ENCODE data around the gene PIAS1.

PIAS1 gene

GRCh38 chr15:68085052-68085451, 30.9 kb downstream of the PIAS1 start:
- no peak for DNase-seq (ENCODE audit: low read depth, low spot score)
- Histone ChIP-seq H3K4me1 (ENCODE audit: control insufficient read depth, insufficient read depth, low read length) (no peaks in the 10 kb centered on the region), H3K9me3 (ENCODE audit: control insufficient read depth, insufficient read depth, low read length) (no peaks in the 10 kb centered on the region), H3K4me3 (ENCODE audit: low read length) (no peak overlapping the region), H3K36me3 (ENCODE audit: control insufficient read depth, insufficient read depth, low read length) (no peaks in the 10 kb centered on the region), H3K27ac (ENCODE audit: low read length) (no peak overlapping the region), H3K27me3 (ENCODE audit: control insufficient read depth, insufficient read depth, low read length) (no peaks in the 10 kb centered on the region)
- no CpG with 5 or more reads among the region's 1 CpG for WGBS (ENCODE audit: insufficient coverage, insufficient read length)

- Histone ChIP-seq H3K27ac (ENCODE audit: low read length) (no peak overlapping the region), H3K4me1 (ENCODE audit: control insufficient read depth, insufficient read depth, low read length) (no peaks in the 10 kb centered on the region), H3K27me3 (ENCODE audit: control insufficient read depth, insufficient read depth, low read length) (no peaks in the 10 kb centered on the region), H3K4me3 (ENCODE audit: low read length) (no peak overlapping the region), H3K36me3 (ENCODE audit: control insufficient read depth, insufficient read depth, low read length) (no peaks in the 10 kb centered on the region), H3K9me3 (ENCODE audit: control insufficient read depth, insufficient read depth, low read length) (no peaks in the 10 kb centered on the region)
- DNase-seq (ENCODE audit: low read depth, low spot score) = no peak
- WGBS (ENCODE audit: insufficient coverage, insufficient read length) = no CpG with 5 or more reads among the region's 3 CpGs
These were observed 37.6 kb downstream of the PIAS1 start for GRCh38 chr15:68091743-68092142.

GRCh38 chr15:68096099-68096498, 42.0 kb downstream of the PIAS1 start:
- Histone ChIP-seq H3K36me3 (ENCODE audit: control insufficient read depth, insufficient read depth, low read length) (no peaks in the 10 kb centered on the region), H3K9me3 (ENCODE audit: control insufficient read depth, insufficient read depth, low read length) (no peaks in the 10 kb centered on the region), H3K27me3 (ENCODE audit: control insufficient read depth, insufficient read depth, low read length) (no peaks in the 10 kb centered on the region), H3K27ac (ENCODE audit: low read length) (no peak overlapping the region), H3K4me3 (ENCODE audit: low read length) (no peak overlapping the region), H3K4me1 (ENCODE audit: control insufficient read depth, insufficient read depth, low read length) (no peaks in the 10 kb centered on the region)
- no peak for DNase-seq (ENCODE audit: low read depth, low spot score)
- WGBS (ENCODE audit: insufficient coverage, insufficient read length) = no CpG with 5 or more reads among the region's 1 CpG

- Histone ChIP-seq H3K27ac (ENCODE audit: low read length) (no peak overlapping the region), H3K27me3 (ENCODE audit: control insufficient read depth, insufficient read depth, low read length) (no peaks in the 10 kb centered on the region), H3K4me1 (ENCODE audit: control insufficient read depth, insufficient read depth, low read length) (no peaks in the 10 kb centered on the region), H3K9me3 (ENCODE audit: control insufficient read depth, insufficient read depth, low read length) (no peaks in the 10 kb centered on the region), H3K36me3 (ENCODE audit: control insufficient read depth, insufficient read depth, low read length) (no peaks in the 10 kb centered on the region), H3K4me3 (ENCODE audit: low read length) (no peak overlapping the region)
- DNase-seq (ENCODE audit: low read depth, low spot score) = no peak
These were observed 42.9 kb downstream of the PIAS1 start for GRCh38 chr15:68097029-68097428.

- Histone ChIP-seq H3K27me3 (ENCODE audit: control insufficient read depth, insufficient read depth, low read length) (no peaks in the 10 kb centered on the region), H3K36me3 (ENCODE audit: control insufficient read depth, insufficient read depth, low read length) (no peaks in the 10 kb centered on the region), H3K4me3 (ENCODE audit: low read length) (no peak overlapping the region), H3K4me1 (ENCODE audit: control insufficient read depth, insufficient read depth, low read length) (no peaks in the 10 kb centered on the region), H3K9me3 (ENCODE audit: control insufficient read depth, insufficient read depth, low read length) (no peaks in the 10 kb centered on the region), H3K27ac (ENCODE audit: low read length) (no peak overlapping the region)
- DNase-seq (ENCODE audit: low read depth, low spot score) = no peak
- WGBS (ENCODE audit: insufficient coverage, insufficient read length) = no CpG with 5 or more reads among the region's 1 CpG
These were observed 44.4 kb downstream of the PIAS1 start for GRCh38 chr15:68098465-68098864.

GRCh38 chr15:68100194-68100593, 46.1 kb downstream of the PIAS1 start:
- H3K9me3 ChIP-seq (ENCODE audit: control insufficient read depth, insufficient read depth, low read length) = no peaks in the 10 kb centered on the region
- WGBS (ENCODE audit: insufficient coverage, insufficient read length) = no CpG with 5 or more reads among the region's 2 CpGs
- no peak overlapping the region for H3K4me3 ChIP-seq (ENCODE audit: low read length)
- H3K4me1 ChIP-seq (ENCODE audit: control insufficient read depth, insufficient read depth, low read length) = no peaks in the 10 kb centered on the region
- H3K27me3 ChIP-seq (ENCODE audit: control insufficient read depth, insufficient read depth, low read length) = no peaks in the 10 kb centered on the region
- no peak for DNase-seq (ENCODE audit: low read depth, low spot score)
- H3K27ac ChIP-seq (ENCODE audit: low read length) = no peak overlapping the region
- H3K36me3 ChIP-seq (ENCODE audit: control insufficient read depth, insufficient read depth, low read length) = no peaks in the 10 kb centered on the region

- 100% methylated on average over 1 of the region's 6 CpGs for WGBS (ENCODE audit: insufficient coverage, insufficient read length)
- Histone ChIP-seq H3K27ac (ENCODE audit: low read length) (no peak overlapping the region), H3K27me3 (ENCODE audit: control insufficient read depth, insufficient read depth, low read length) (no peaks in the 10 kb centered on the region), H3K36me3 (ENCODE audit: control insufficient read depth, insufficient read depth, low read length) (no peaks in the 10 kb centered on the region), H3K4me3 (ENCODE audit: low read length) (no peak overlapping the region), H3K9me3 (ENCODE audit: control insufficient read depth, insufficient read depth, low read length) (no peaks in the 10 kb centered on the region), H3K4me1 (ENCODE audit: control insufficient read depth, insufficient read depth, low read length) (peaks cover 1% of the 10 kb centered on the region; the same call in 1 of the 2 replicates)
- no peak for DNase-seq (ENCODE audit: low read depth, low spot score)
These were observed 49.5 kb downstream of the PIAS1 start for GRCh38 chr15:68103603-68104002.

GRCh38 chr15:68106656-68107055, 52.5 kb downstream of the PIAS1 start:
- Histone ChIP-seq H3K4me3 (ENCODE audit: low read length) (no peak overlapping the region), H3K4me1 (ENCODE audit: control insufficient read depth, insufficient read depth, low read length) (peaks cover 1% of the 10 kb centered on the region; the same call in 1 of the 2 replicates), H3K36me3 (ENCODE audit: control insufficient read depth, insufficient read depth, low read length) (no peaks in the 10 kb centered on the region), H3K27ac (ENCODE audit: low read length) (no peak overlapping the region), H3K27me3 (ENCODE audit: control insufficient read depth, insufficient read depth, low read length) (no peaks in the 10 kb centered on the region), H3K9me3 (ENCODE audit: control insufficient read depth, insufficient read depth, low read length) (no peaks in the 10 kb centered on the region)
- DNase-seq (ENCODE audit: low read depth, low spot score) = no peak
- WGBS (ENCODE audit: insufficient coverage, insufficient read length) = no CpG with 5 or more reads among the region's 4 CpGs

GRCh38 chr15:68107142-68107541, 53.0 kb downstream of the PIAS1 start:
- no peaks in the 10 kb centered on the region for H3K27me3 ChIP-seq (ENCODE audit: control insufficient read depth, insufficient read depth, low read length)
- H3K27ac ChIP-seq (ENCODE audit: low read length) = no peak overlapping the region
- no peak for DNase-seq (ENCODE audit: low read depth, low spot score)
- H3K36me3 ChIP-seq (ENCODE audit: control insufficient read depth, insufficient read depth, low read length) = no peaks in the 10 kb centered on the region
- H3K9me3 ChIP-seq (ENCODE audit: control insufficient read depth, insufficient read depth, low read length) = no peaks in the 10 kb centered on the region
- peaks cover 1% of the 10 kb centered on the region; the same call in 1 of the 2 replicates for H3K4me1 ChIP-seq (ENCODE audit: control insufficient read depth, insufficient read depth, low read length)
- no peak overlapping the region for H3K4me3 ChIP-seq (ENCODE audit: low read length)

- no CpG with 5 or more reads among the region's 3 CpGs for WGBS (ENCODE audit: insufficient coverage, insufficient read length)
These were observed 58.6 kb downstream of the PIAS1 start for GRCh38 chr15:68112706-68113105.

GRCh38 chr15:68113273-68113672, 59.2 kb downstream of the PIAS1 start:
- H3K27ac ChIP-seq (ENCODE audit: low read length) = no peak overlapping the region
- DNase-seq (ENCODE audit: low read depth, low spot score) = no peak
- H3K27me3 ChIP-seq (ENCODE audit: control insufficient read depth, insufficient read depth, low read length) = no peaks in the 10 kb centered on the region
- no peaks in the 10 kb centered on the region for H3K4me1 ChIP-seq (ENCODE audit: control insufficient read depth, insufficient read depth, low read length)
- H3K4me3 ChIP-seq (ENCODE audit: low read length) = no peak overlapping the region
- H3K36me3 ChIP-seq (ENCODE audit: control insufficient read depth, insufficient read depth, low read length) = no peaks in the 10 kb centered on the region
- no peaks in the 10 kb centered on the region for H3K9me3 ChIP-seq (ENCODE audit: control insufficient read depth, insufficient read depth, low read length)

More at GRCh38 chr15:68112706-68113105, 58.6 kb downstream of the PIAS1 start:
- no peak overlapping the region for H3K27ac ChIP-seq (ENCODE audit: low read length)
- no peak overlapping the region for H3K4me3 ChIP-seq (ENCODE audit: low read length)
- H3K4me1 ChIP-seq (ENCODE audit: control insufficient read depth, insufficient read depth, low read length) = no peaks in the 10 kb centered on the region
- DNase-seq (ENCODE audit: low read depth, low spot score) = no peak
- no peaks in the 10 kb centered on the region for H3K27me3 ChIP-seq (ENCODE audit: control insufficient read depth, insufficient read depth, low read length)
- no peaks in the 10 kb centered on the region for H3K9me3 ChIP-seq (ENCODE audit: control insufficient read depth, insufficient read depth, low read length)
- H3K36me3 ChIP-seq (ENCODE audit: control insufficient read depth, insufficient read depth, low read length) = no peaks in the 10 kb centered on the region
